Fibroblast of lung (primary cell): Measurements from ENCODE around the gene ADAMTSL1. TPM values are rescaled to one million over a fixed set of nuclear protein-coding genes. Genes with fewer than 3 reads are reported as not detected.

Experiments
- DNase-seq, 2 donors: peaks; one replicate each; pipeline versions ENCODE4 v3.0.0 to v3.0.0-alpha.2; 2010; ENCODE audit warnings: low read depth in 2 of 2
- H2AFZ ChIP-seq: 2 replicates; pipeline ENCODE4 v1.5.1; 2012; ENCODE audit warnings: low read length, control low read depth, inconsistent platforms
- H3K27ac ChIP-seq: 2 replicates; pipeline ENCODE4 v1.5.1; 2011; ENCODE audit warnings: low read length, control low read depth; ENCODE audit not compliant: insufficient read depth
- H3K27me3 ChIP-seq: 2 replicates; pipeline ENCODE4 v1.5.1; 2011; ENCODE audit warnings: mild to moderate bottlenecking, low read length; ENCODE audit not compliant: control insufficient read depth, insufficient read depth
- H3K36me3 ChIP-seq: 2 replicates; pipeline ENCODE4 v1.5.1; 2011; ENCODE audit warnings: low read length; ENCODE audit not compliant: control insufficient read depth, insufficient read depth
- H3K4me1 ChIP-seq: 2 replicates; pipeline ENCODE4 v1.5.1; 2011; ENCODE audit warnings: low read length; ENCODE audit not compliant: control insufficient read depth, insufficient read depth; ENCODE audit errors: extremely low read depth
- H3K4me2 ChIP-seq: 2 replicates; pipeline ENCODE4 v1.5.1; 2011; ENCODE audit warnings: low read length, control low read depth; ENCODE audit not compliant: insufficient read depth; ENCODE audit errors: extremely low read depth
- H3K4me3 ChIP-seq, 4 experiments: fragments of 200-600 bp in 1 of 4; sonication (generic) in 1 of 4; replicated peaks in 1 of 4; 2 replicates each; pipeline ENCODE4 v1.5.1; 2011 to 2016; ENCODE audit warnings: low read length in 4 of 4, low read depth in 3 of 4, mild to moderate bottlenecking in 3 of 4, control low read depth in 2 of 4, inconsistent platforms in 1 of 4, mixed read lengths in 1 of 4; ENCODE audit not compliant: insufficient read depth in 1 of 4; ENCODE audit errors: control extremely low read depth in 1 of 4
- H3K79me2 ChIP-seq: 2 replicates; pipeline ENCODE4 v1.5.1; 2012; ENCODE audit warnings: mild to moderate bottlenecking, low read length, inconsistent platforms; ENCODE audit not compliant: control insufficient read depth, insufficient read depth
- H3K9ac ChIP-seq: 2 replicates; pipeline ENCODE4 v1.5.1; 2011; ENCODE audit warnings: mild to moderate bottlenecking, low read length, control low read depth; ENCODE audit not compliant: insufficient read depth
- H3K9me3 ChIP-seq: 2 replicates; pipeline ENCODE4 v1.5.1; 2012; ENCODE audit warnings: low read depth, low read length; ENCODE audit not compliant: control insufficient read depth, insufficient read depth
- H4K20me1 ChIP-seq: 2 replicates; pipeline ENCODE4 v1.5.1; 2011; ENCODE audit warnings: low read length; ENCODE audit not compliant: control insufficient read depth, insufficient read depth; ENCODE audit errors: extremely low read depth
- EZH2 ChIP-seq: IDR thresholded peaks from 2 replicates; pipeline ENCODE4 v1.5.1; 2012; ENCODE audit warnings: low read length, control low read depth, mild to moderate bottlenecking; ENCODE audit errors: missing control alignments
- polyA plus RNA-seq, 2 donors: library from polyadenylated mRNA; depleted of rRNA in 1 of 2; stranded (reverse) in 1 of 2; unstranded in 1 of 2; fragments of >200 nt; gene quantifications; 2 replicates each; pipeline ENCODE4 v1.2.1, GENCODE V29; 2011 to 2012; ENCODE audit warnings: missing spikeins in 1 of 2
- total RNA-seq: library from RNA; depleted of rRNA; stranded (reverse); fragments of >200 nt; gene quantifications from 2 replicates; pipeline ENCODE4 v1.2.1, GENCODE V29; 2014
- TF ChIP-seq, protein P1 (sequence below), 2 donors: IDR thresholded peaks in 1 of 2; conservative IDR thresholded peaks in 1 of 2; 1 replicate in 1 of 2; 2 replicates in 1 of 2; pipeline ENCODE4 v1.5.1; 2011 to 2012; ENCODE audit warnings: low read length in 2 of 2, control low read depth in 1 of 2, inconsistent platforms in 1 of 2, low read depth in 1 of 2, mild to moderate bottlenecking in 1 of 2

The ADAMTSL1 gene
- total and polyA plus RNA-seq, 2 donors (not counting 1 experiment from before 2014, with no cell fraction given), result 19.3 to 27.9 TPM

DNA sequence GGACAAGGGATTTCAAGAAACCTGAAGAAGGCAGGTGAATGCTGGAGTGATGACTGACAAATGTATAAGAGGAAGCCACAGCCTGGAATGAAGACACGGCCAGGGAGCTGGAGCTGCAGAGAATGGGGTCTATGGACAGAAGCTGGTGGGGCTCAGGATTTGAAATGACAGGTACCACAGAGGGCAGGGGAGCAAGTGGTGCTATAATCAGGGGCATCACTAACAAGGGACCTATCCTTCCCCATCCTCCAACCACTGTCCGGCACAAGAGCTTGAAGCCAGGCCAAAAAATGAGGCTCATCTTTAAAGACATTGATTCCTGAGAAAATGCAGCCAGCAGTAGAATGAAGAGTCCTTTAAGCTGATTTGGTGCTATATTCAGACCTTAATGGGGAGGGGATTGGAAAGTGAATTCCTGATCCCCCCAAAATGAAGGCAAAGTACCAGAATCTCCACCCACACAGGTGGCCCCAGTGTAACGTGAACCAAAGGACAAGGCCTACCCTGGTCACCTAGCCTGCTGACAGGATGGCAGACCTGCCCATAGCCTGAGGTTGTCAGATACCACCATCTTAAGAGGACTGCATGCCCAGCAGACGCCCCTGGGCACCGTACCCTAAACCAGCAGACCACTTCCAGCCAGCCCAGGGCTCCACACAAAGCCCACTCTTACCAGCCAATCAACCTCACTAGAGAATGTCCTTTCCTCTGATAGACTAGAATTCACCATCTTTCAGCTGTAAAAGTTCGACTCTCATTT, 449.9 kb downstream of the ADAMTSL1 start:
- Histone ChIP-seq H3K27ac (no peak overlapping the region), H3K9ac (no peak overlapping the region), H3K4me2 (no peak overlapping the region), H3K4me1 (no peaks in the 10 kb centered on the region), H4K20me1 (no peaks in the 10 kb centered on the region), H3K36me3 (no peaks in the 10 kb centered on the region), H3K4me3 (no peak overlapping the region), H2AFZ (no peak overlapping the region), H3K9me3 (no peaks in the 10 kb centered on the region), H3K27me3 (no peaks in the 10 kb centered on the region), H3K79me2 (no peaks in the 10 kb centered on the region)
- no peak for TF ChIP-seq EZH2
- TF ChIP-seq, protein P1, sequence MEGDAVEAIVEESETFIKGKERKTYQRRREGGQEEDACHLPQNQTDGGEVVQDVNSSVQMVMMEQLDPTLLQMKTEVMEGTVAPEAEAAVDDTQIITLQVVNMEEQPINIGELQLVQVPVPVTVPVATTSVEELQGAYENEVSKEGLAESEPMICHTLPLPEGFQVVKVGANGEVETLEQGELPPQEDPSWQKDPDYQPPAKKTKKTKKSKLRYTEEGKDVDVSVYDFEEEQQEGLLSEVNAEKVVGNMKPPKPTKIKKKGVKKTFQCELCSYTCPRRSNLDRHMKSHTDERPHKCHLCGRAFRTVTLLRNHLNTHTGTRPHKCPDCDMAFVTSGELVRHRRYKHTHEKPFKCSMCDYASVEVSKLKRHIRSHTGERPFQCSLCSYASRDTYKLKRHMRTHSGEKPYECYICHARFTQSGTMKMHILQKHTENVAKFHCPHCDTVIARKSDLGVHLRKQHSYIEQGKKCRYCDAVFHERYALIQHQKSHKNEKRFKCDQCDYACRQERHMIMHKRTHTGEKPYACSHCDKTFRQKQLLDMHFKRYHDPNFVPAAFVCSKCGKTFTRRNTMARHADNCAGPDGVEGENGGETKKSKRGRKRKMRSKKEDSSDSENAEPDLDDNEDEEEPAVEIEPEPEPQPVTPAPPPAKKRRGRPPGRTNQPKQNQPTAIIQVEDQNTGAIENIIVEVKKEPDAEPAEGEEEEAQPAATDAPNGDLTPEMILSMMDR (conservative IDR thresholded peaks at IDR 0.05 in 1 of 2, IDR thresholded peaks at IDR 0.05 in 1 of 2; ENCODE audit: low read depth in 1 of 2, low read length in 2 of 2), result no peak
- DNase-seq, result no peak

DNA sequence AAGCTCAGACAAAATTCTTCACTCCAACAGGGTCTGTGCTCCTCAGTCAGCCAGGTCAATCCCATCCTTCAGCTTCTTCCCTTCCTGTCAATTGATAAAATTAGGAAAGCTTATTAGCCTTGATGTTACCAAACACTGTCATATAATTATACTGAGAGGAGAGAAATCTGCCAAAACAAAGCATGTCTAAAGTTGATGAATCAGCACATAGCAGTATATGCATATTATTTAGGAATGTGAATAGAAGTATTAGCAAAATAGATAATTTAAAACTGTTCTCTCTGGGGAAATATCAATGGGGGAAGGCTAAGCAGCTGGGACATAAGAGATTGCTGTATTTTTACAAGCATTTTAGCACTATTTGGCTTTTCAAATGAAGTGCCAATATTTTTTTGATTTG, 451.9 kb downstream of the ADAMTSL1 start:
- Histone ChIP-seq H3K4me1 (no peaks in the 10 kb centered on the region), H4K20me1 (no peaks in the 10 kb centered on the region), H3K36me3 (no peaks in the 10 kb centered on the region), H3K4me2 (no peak overlapping the region), H3K79me2 (no peaks in the 10 kb centered on the region), H3K4me3 (no peak overlapping the region), H2AFZ (no peak overlapping the region), H3K9ac (no peak overlapping the region), H3K9me3 (no peaks in the 10 kb centered on the region), H3K27me3 (no peaks in the 10 kb centered on the region), H3K27ac (no peak overlapping the region)
- TF ChIP-seq EZH2, result no peak
- TF ChIP-seq, protein P1 (conservative IDR thresholded peaks at IDR 0.05 in 1 of 2, IDR thresholded peaks at IDR 0.05 in 1 of 2; ENCODE audit: low read depth in 1 of 2, low read length in 2 of 2), result no peak
- DNase-seq, result no peak

DNA sequence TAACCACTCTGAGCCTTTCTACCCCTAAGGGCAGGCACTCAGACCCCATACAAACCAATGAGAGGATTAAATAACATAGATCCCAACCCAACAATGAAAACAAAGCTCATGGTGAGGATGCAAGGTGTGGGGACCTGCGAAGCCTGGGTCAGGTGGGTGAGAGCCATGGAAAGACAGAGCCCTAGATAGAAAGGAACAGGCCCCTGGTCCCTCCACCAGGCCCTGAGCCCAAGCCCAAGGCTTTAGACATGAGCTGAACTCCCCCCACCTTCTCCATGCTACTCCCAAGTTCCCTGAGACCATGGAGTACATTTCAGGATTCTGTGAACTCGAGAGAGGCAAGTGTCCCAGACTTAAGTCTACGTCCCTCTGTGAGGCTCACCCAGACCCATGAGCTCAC, 452.6 kb downstream of the ADAMTSL1 start:
- H3K79me2 ChIP-seq, result no peaks in the 10 kb centered on the region
- no peaks in the 10 kb centered on the region for H4K20me1 ChIP-seq
- no peak overlapping the region for H3K9ac ChIP-seq
- no peaks in the 10 kb centered on the region for H3K4me1 ChIP-seq
- TF ChIP-seq, protein P1 (conservative IDR thresholded peaks at IDR 0.05 in 1 of 2, IDR thresholded peaks at IDR 0.05 in 1 of 2; ENCODE audit: low read depth in 1 of 2, low read length in 2 of 2), result no peak
- no peak for TF ChIP-seq EZH2
- no peak overlapping the region for H2AFZ ChIP-seq
- no peak overlapping the region for H3K4me3 ChIP-seq
- H3K36me3 ChIP-seq, result no peaks in the 10 kb centered on the region
- no peak for DNase-seq
- no peak overlapping the region for H3K27ac ChIP-seq
- H3K4me2 ChIP-seq, result no peak overlapping the region
- no peaks in the 10 kb centered on the region for H3K9me3 ChIP-seq
- H3K27me3 ChIP-seq, result no peaks in the 10 kb centered on the region
